K562 (cell line): ENCODE measurements around the gene SRRT. TPM values are rescaled to one million over a fixed set of nuclear protein-coding genes. Genes with fewer than 3 reads are reported as not detected.
"Not testable (repeated sequence)": the region's sequence is repeated elsewhere in the genome, so short reads cannot be mapped to it uniquely, and the experiment has no call there.

Experiments
- ATAC-seq: fragments of 200-7000 bp; cut with Tn5 transposase; 3 replicates; pipeline ENCODE4 v1.9.1; 2020; ENCODE audit warnings: moderate library complexity
- BruUV-seq: library from RNA; stranded (reverse); fragments of 400-500 nt; replicated peaks from 2 replicates; lab custom pipeline; 2021; lab: Mats Ljungman, UMichigan
- CTCF ChIA-PET: fragments of 300-600 bp; formaldehyde crosslinking; extraction: SDS; loops from one replicate; lab custom pipeline; 2021; ENCODE audit warnings: low intra/inter-chr PET ratio; lab: Yijun Ruan, JAX
- POLR2A ChIA-PET: fragments of 300-600, 350-650 bp; sonication (Branson Sonifier 250); formaldehyde crosslinking; extraction: SDS; loops from one replicate; lab custom pipeline; 2021; ENCODE audit warnings: antibody characterized with exemption, inconsistent platforms; lab: Yijun Ruan, JAX
- DNase-seq, 4 experiments: peaks; one replicate each; pipeline versions ENCODE4 v3.0.0 to v3.0.0-alpha.2; 2011 to 2018; ENCODE audit warnings: low spot score in 3 of 4, mixed read lengths in 3 of 4; ENCODE audit errors: extremely low read depth in 1 of 4
- FAIRE-seq: peaks from 2 replicates; lab custom pipeline; 2011; peaks lifted over from hg19 to GRCh38; lab: Jason Lieb, UNC
- H2AFZ ChIP-seq: 2 replicates; pipeline ENCODE4 v1.6.0; 2011; ENCODE audit warnings: low read depth, low read length, control low read depth, inconsistent platforms
- H3K27ac ChIP-seq: fragments of 200-600 bp; 3 replicates; pipeline ENCODE4 v1.8.0; 2011; ENCODE audit warnings: low read depth, mild to moderate bottlenecking, control low read depth, inconsistent platforms, low read length, moderate library complexity, mixed read lengths; ENCODE audit errors: extremely low read depth
- H3K27me3 ChIP-seq, 2 experiments: fragments of 300-600 bp in 1 of 2; 2 replicates in 1 of 2; 3 replicates in 1 of 2; pipeline versions ENCODE4 v1.6.0 to v1.8.0; 2011; ENCODE audit warnings: inconsistent platforms in 2 of 2, low read length in 2 of 2, mild to moderate bottlenecking in 1 of 2, mixed read lengths in 1 of 2, moderate library complexity in 1 of 2; ENCODE audit not compliant: control insufficient read depth in 2 of 2, insufficient read depth in 2 of 2
- H3K36me3 ChIP-seq: fragments of 300-600 bp; 3 replicates; pipeline ENCODE4 v1.8.0; 2011; ENCODE audit warnings: mild to moderate bottlenecking, low read length, inconsistent platforms; ENCODE audit not compliant: control insufficient read depth, insufficient read depth
- H3K4me1 ChIP-seq, 2 experiments: fragments of 200-600 bp in 1 of 2; replicated peaks in 1 of 2; 2 replicates in 1 of 2; 3 replicates in 1 of 2; pipeline versions ENCODE4 v1.5.1 to v1.8.0; 2011; ENCODE audit warnings: inconsistent platforms in 2 of 2, low read length in 2 of 2, mild to moderate bottlenecking in 1 of 2, mixed read lengths in 1 of 2, moderate library complexity in 1 of 2; ENCODE audit not compliant: control insufficient read depth in 2 of 2, insufficient read depth in 2 of 2
- H3K4me2 ChIP-seq: 2 replicates; pipeline ENCODE4 v1.6.1; 2011; ENCODE audit warnings: low read length, control low read depth, inconsistent platforms, mixed read lengths; ENCODE audit not compliant: insufficient read depth
- H3K4me3 ChIP-seq: fragments of 200-600 bp; sonication (generic), shearing (Covaris generic); 2 replicates; pipeline ENCODE4 v1.5.1; 2016; ENCODE audit warnings: control low read depth, inconsistent platforms
- H3K79me2 ChIP-seq: fragments of 200-600 bp; 3 replicates; pipeline ENCODE4 v1.8.0; 2011; ENCODE audit warnings: low read length, inconsistent platforms; ENCODE audit not compliant: control insufficient read depth, insufficient read depth
- H3K9ac ChIP-seq, 2 experiments: 2 replicates each; pipeline versions ENCODE4 v1.6.0 to v1.6.1; 2011; ENCODE audit warnings: low read depth in 2 of 2, low read length in 2 of 2, control low read depth in 1 of 2, inconsistent platforms in 1 of 2, mild to moderate bottlenecking in 1 of 2, mixed read lengths in 1 of 2; ENCODE audit not compliant: insufficient read depth in 1 of 2
- H3K9me1 ChIP-seq: one replicate; pipeline ENCODE4 v1.6.0; 2011; ENCODE audit warnings: inconsistent platforms, mild to moderate bottlenecking, low read length, moderate library complexity; ENCODE audit not compliant: control insufficient read depth, insufficient read depth
- H3K9me3 ChIP-seq: replicated peaks from 2 replicates; pipeline ENCODE4 v1.5.1; 2011; ENCODE audit warnings: low read depth, low read length, inconsistent platforms; ENCODE audit not compliant: control insufficient read depth, insufficient read depth
- H4K20me1 ChIP-seq: replicated peaks from 2 replicates; pipeline ENCODE4 v1.6.1; 2011; ENCODE audit warnings: low read length, inconsistent platforms, mixed read lengths; ENCODE audit not compliant: control insufficient read depth, insufficient read depth
- EHMT2 ChIP-seq: fragments of 450-650 bp; IDR thresholded peaks from 2 replicates; pipeline ENCODE4 v1.6.1; 2018; ENCODE audit warnings: antibody characterized with exemption
- EZH2 ChIP-seq: IDR thresholded peaks from 2 replicates; pipeline ENCODE4 v1.6.1; 2012; ENCODE audit warnings: low read depth, mild to moderate bottlenecking, inconsistent platforms, low read length, borderline replicate concordance
- NR2C1 ChIP-seq, 2 experiments: fragments of 450-650 bp; IDR thresholded peaks; 2 replicates each; pipeline ENCODE4 v1.6.1; 2017; ENCODE audit warnings: mild to moderate bottlenecking in 2 of 2, antibody characterized with exemption in 1 of 2, inconsistent platforms in 1 of 2, missing compliant biosample characterization in 1 of 2, missing genetic modification characterization in 1 of 2
- ZBTB7A ChIP-seq: IDR thresholded peaks from 2 replicates; pipeline ENCODE4 v1.6.1; 2011; ENCODE audit warnings: low read depth, mild to moderate bottlenecking, low read length, moderate library complexity, borderline replicate concordance; ENCODE audit not compliant: control insufficient read depth
- WGBS: fragments of 100-300 bp; shearing (Covaris generic); methylation state at CpG from one replicate; pipeline ENCODE4 v1.1.6; 2016; ENCODE audit warnings: low coverage, mixed read lengths; ENCODE audit not compliant: insufficient coverage; ENCODE audit errors: missing lambda C conversion rate; 5-methylcytosine and 5-hydroxymethylcytosine counted together
- in situ Hi-C: fragments of 300-500 bp; cut with MboI; formaldehyde crosslinking; loops from 4 replicates; pipeline ENCODE4 v1.15.0; 2018; ENCODE audit warnings: inconsistent platforms, mixed read lengths
- intact Hi-C: fragments of 100-400 bp; cut with micrococcal nuclease; formaldehyde crosslinking; loops from 2 replicates; pipeline ENCODE4 v1.14.2; 2022
- polyA plus RNA-seq, 8 experiments: library from polyadenylated mRNA; depleted of rRNA in 4 of 8; stranded (reverse) in 5 of 8; unstranded in 3 of 8; fragments of >200 nt; fragmentation: Nextera tagmentation in 2 of 8; fragmentation: Illumina TruSeq in 1 of 8; extraction: Ambion mirVana in 2 of 8; extraction: Trizol in 1 of 8; gene quantifications; 2 replicates each; pipeline versions ENCODE4 v1.2.1 to v1.2.3, GENCODE V29; 2011 to 2014; ENCODE audit warnings: inconsistent platforms in 1 of 8, missing spikeins in 1 of 8
- total RNA-seq, 7 experiments: library from RNA; depleted of rRNA in 6 of 7; stranded (reverse); fragments of >200 nt in 6 of 7; fragmentation: Illumina TruSeq in 2 of 7; extraction: Trizol in 2 of 7; gene quantifications; 2 replicates each; pipeline versions ENCODE4 v1.2.1 to v1.2.3, GENCODE V29; 2011 to 2021; ENCODE audit warnings: low replicate concordance in 1 of 7
- TF ChIP-seq, protein P1 (sequence below): fragments of 450-650 bp; IDR thresholded peaks from 2 replicates; pipeline ENCODE4 v1.6.1; 2017; ENCODE audit warnings: antibody characterized with exemption, mild to moderate bottlenecking
- TF ChIP-seq, protein P2 (sequence below), 3 experiments: IDR thresholded peaks in 2 of 3; conservative IDR thresholded peaks in 1 of 3; 2 replicates each; pipeline ENCODE4 v1.5.1; 2011 to 2012; ENCODE audit warnings: low read length in 3 of 3, mild to moderate bottlenecking in 3 of 3, control low read depth in 2 of 3, improper control_type of control experiment in 1 of 3, inconsistent platforms in 1 of 3, low read depth in 1 of 3, mixed read lengths in 1 of 3, moderate library complexity in 1 of 3; ENCODE audit not compliant: insufficient read depth in 2 of 3

The SRRT gene
- total and polyA plus RNA-seq, 9 of the 15 experiments (the other 6 are each of a cell fraction or from before 2014, with no cell fraction given): 10.3 to 263 (median 84.4) TPM

DNA sequence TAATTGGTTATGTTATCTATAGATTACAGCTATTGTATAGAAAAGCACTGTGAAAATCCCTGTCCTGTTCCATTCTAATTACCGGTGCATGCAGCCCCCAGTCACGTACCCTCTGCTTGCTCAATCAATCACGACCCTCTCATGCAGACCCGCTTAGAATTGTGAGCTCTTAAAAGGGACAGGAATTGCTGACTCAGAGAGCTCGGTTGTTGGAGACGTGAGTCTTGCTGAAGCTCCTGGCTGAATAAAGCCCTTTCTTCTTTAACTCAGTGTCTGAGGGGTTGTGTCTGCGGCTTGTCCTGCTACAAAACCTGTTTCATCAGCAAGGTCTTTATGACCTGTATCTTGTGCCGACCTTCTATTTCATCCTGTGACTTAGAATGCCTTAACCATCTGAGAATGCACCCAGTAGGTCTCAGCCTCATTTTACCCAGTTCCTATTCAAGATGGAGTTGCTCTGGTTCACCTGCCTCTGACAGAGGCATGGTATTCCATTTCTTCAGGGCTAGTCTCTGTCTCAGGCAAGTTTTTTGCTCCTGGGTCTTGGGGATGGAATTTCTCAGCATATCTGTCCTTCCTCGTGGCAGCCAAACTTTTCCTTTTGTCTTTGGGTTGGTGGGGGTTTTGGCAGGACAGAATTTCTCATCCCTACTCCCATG is 45.0 kb downstream of the SRRT start (continued):
- TF ChIP-seq, protein P1, sequence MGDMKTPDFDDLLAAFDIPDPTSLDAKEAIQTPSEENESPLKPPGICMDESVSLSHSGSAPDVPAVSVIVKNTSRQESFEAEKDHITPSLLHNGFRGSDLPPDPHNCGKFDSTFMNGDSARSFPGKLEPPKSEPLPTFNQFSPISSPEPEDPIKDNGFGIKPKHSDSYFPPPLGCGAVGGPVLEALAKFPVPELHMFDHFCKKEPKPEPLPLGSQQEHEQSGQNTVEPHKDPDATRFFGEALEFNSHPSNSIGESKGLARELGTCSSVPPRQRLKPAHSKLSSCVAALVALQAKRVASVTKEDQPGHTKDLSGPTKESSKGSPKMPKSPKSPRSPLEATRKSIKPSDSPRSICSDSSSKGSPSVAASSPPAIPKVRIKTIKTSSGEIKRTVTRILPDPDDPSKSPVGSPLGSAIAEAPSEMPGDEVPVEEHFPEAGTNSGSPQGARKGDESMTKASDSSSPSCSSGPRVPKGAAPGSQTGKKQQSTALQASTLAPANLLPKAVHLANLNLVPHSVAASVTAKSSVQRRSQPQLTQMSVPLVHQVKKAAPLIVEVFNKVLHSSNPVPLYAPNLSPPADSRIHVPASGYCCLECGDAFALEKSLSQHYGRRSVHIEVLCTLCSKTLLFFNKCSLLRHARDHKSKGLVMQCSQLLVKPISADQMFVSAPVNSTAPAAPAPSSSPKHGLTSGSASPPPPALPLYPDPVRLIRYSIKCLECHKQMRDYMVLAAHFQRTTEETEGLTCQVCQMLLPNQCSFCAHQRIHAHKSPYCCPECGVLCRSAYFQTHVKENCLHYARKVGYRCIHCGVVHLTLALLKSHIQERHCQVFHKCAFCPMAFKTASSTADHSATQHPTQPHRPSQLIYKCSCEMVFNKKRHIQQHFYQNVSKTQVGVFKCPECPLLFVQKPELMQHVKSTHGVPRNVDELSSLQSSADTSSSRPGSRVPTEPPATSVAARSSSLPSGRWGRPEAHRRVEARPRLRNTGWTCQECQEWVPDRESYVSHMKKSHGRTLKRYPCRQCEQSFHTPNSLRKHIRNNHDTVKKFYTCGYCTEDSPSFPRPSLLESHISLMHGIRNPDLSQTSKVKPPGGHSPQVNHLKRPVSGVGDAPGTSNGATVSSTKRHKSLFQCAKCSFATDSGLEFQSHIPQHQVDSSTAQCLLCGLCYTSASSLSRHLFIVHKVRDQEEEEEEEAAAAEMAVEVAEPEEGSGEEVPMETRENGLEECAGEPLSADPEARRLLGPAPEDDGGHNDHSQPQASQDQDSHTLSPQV: peak; percentile 88
- TF ChIP-seq NR2C1 (IDR thresholded peaks at IDR 0.05): peak; percentile 40; the same call in 1 of the 2 replicates
- not testable (repeated sequence) for TF ChIP-seq NR2C1 (tag; IDR thresholded peaks at IDR 0.05)

DNA sequence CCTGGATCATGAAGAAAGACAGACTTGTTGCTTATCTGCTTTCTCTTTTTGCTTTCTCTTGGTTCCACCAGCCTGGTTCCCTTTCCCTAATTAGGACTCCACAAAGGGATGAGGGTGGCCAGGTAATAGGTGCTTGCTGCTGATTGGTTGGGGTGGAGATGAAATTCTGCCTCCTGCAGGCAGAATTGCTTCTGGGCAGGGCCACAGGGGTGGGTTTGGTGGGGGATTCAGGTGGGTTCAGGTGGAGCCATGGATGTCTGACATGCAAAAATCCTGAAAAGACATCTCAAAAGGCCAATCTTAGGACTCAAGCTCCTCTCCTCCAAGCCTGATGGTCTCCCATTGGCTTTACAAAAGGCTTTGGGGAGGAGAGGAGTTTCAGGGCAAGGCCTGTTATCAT is 46.1 kb downstream of the SRRT start:
- no peak for TF ChIP-seq EZH2
- TF ChIP-seq ZBTB7A: peak; percentile 54; the same call in 1 of the 2 replicates
- TF ChIP-seq, protein P2, sequence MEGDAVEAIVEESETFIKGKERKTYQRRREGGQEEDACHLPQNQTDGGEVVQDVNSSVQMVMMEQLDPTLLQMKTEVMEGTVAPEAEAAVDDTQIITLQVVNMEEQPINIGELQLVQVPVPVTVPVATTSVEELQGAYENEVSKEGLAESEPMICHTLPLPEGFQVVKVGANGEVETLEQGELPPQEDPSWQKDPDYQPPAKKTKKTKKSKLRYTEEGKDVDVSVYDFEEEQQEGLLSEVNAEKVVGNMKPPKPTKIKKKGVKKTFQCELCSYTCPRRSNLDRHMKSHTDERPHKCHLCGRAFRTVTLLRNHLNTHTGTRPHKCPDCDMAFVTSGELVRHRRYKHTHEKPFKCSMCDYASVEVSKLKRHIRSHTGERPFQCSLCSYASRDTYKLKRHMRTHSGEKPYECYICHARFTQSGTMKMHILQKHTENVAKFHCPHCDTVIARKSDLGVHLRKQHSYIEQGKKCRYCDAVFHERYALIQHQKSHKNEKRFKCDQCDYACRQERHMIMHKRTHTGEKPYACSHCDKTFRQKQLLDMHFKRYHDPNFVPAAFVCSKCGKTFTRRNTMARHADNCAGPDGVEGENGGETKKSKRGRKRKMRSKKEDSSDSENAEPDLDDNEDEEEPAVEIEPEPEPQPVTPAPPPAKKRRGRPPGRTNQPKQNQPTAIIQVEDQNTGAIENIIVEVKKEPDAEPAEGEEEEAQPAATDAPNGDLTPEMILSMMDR (IDR thresholded peaks at IDR 0.05 in 2 of 3, conservative IDR thresholded peaks at IDR 0.05 in 1 of 3; ENCODE audit: insufficient read depth in 2 of 3, low read depth in 1 of 3, low read length in 3 of 3): 0 out of 6 replicates have a peak, but pooled peaks of 1 of the 3 experiments have one; percentile 20
- TF ChIP-seq EHMT2: 0 out of 2 replicates have a peak, but pooled peaks have one; percentile 15
- H3K4me2 ChIP-seq: no peak overlapping the region
- in situ Hi-C loops (loop anchor here (25.0 kb wide), 1 partner anchor 366 kb away; no protein-coding TSS in a partner anchor), intact Hi-C loops (no loop called here)
- H3K27me3 ChIP-seq: no peaks in the 10 kb centered on the region
- ATAC-seq (no peak; the same call in 2 of the 3 replicates), DNase-seq (no peak), FAIRE-seq (no peak)
- no peaks in the 10 kb centered on the region; a peak in 2 of 5 replicates for H3K4me1 ChIP-seq
- no peaks in the 10 kb centered on the region for H3K9me3 ChIP-seq
- no peaks in the 10 kb centered on the region for H4K20me1 ChIP-seq
- ChIA-PET POLR2A (no interaction called here), CTCF (no interaction called here)
- no peak overlapping the region for H3K4me3 ChIP-seq
- no peaks in the 10 kb centered on the region for H3K9me1 ChIP-seq
- H3K79me2 ChIP-seq: no peaks in the 10 kb centered on the region
- no TSS peak for BruUV-seq
- no peaks in the 10 kb centered on the region for H3K36me3 ChIP-seq
- no peak overlapping the region for H2AFZ ChIP-seq
- H3K9ac ChIP-seq: no peak overlapping the region
- no peak overlapping the region for H3K27ac ChIP-seq

DNA sequence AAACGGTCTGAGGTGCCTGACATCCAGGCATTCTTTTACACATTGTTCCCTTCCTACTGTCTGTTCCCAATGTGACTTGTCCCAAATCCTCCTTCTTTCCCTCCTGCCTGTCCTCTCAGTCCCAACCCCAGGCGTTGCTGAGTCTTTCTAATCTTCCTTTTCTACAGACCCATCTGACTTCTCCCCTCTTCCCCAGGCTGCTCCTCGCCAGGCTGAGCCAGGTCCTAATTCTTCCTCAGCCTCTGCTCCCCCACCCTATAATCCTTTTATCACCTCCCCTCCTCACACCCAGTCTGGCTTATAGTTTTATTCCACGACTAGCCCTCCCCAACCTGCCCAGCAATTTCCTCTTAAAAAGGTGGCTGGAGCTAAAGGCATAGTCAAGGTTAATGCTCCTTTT is 48.7 kb downstream of the SRRT start:
- H3K27ac ChIP-seq, H2AFZ ChIP-seq, POLR2A ChIA-PET, H3K4me3 ChIP-seq, CTCF ChIA-PET, ATAC-seq, H3K9me3 ChIP-seq, intact Hi-C loops, H3K4me2 ChIP-seq, H3K4me1 ChIP-seq, H3K79me2 ChIP-seq, BruUV-seq, H3K36me3 ChIP-seq, FAIRE-seq, H3K27me3 ChIP-seq, DNase-seq, H3K9ac ChIP-seq, H4K20me1 ChIP-seq, H3K9me1 ChIP-seq: not testable (repeated sequence)
- in situ Hi-C loops: loop anchor here (25.0 kb wide), 1 partner anchor 364 kb away; no protein-coding TSS in a partner anchor
- WGBS: 1% methylated on average over 4 of the region's 4 CpGs
